H1 (cell line): Measurements from ENCODE around the gene P3H1. TPM values are rescaled to one million over a fixed set of nuclear protein-coding genes. Genes with fewer than 3 reads are reported as not detected.

Experiments
- CTBP2 ChIP-seq: IDR thresholded peaks from 2 replicates; pipeline ENCODE4 v1.7.0; 2011; ENCODE audit warnings: borderline replicate concordance, mild to moderate bottlenecking, moderate library complexity, mixed read lengths, low read length; ENCODE audit not compliant: insufficient read depth, insufficient read length
- polyA plus RNA-seq, 7 experiments: library from polyadenylated mRNA; depleted of rRNA in 3 of 7; stranded (reverse) in 5 of 7; unstranded in 2 of 7; fragments of >200 nt in 5 of 7; fragments of 200-250 nt in 2 of 7; gene quantifications; 1 replicate in 5 of 7; 2 replicates in 1 of 7; 4 replicates in 1 of 7; pipeline versions ENCODE4 v1.2.1 to v1.2.3, GENCODE V29; 2011 to 2013; ENCODE audit warnings: missing spikeins in 2 of 7, mixed read lengths in 2 of 7
- total RNA-seq: library from RNA; stranded (reverse); fragmentation: NEBNext Ultra II Directional; extraction: Animal tissue kit (Norgen Biotek cat#: 25700); gene quantifications from 2 replicates; pipeline ENCODE4 v1.2.1, GENCODE V29; 2021

The P3H1 gene
- total and polyA plus RNA-seq, 2 of the 8 experiments (the other 6 are each of a cell fraction or from before 2014, with no cell fraction given) = 58.4 to 87.5 TPM

DNA sequence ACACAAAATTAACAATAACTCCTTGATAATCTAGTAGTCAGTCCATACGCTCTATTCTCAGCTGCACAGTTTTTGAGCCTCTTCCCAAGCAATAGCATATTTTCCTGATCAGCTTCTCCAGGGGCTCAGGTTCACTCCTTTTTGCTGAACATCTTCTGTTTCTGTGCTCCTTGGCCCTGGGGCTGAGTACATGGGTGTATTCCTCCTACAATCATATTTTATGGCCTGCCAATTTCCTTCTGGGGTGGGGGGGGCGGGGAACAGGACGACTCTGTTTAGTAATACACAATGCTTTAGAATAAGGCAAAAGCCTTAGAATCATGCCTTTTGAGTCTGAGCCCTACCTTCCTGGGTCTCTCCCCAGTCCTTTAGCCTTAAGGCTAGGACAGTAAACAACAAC, 35.2 kb downstream of the P3H1 start (continued):
- no peak for TF ChIP-seq CTBP2
